HepG2 (cell line): ENCODE measurements around the gene HNF1B. TPM values are rescaled to one million over a fixed set of nuclear protein-coding genes. Genes with fewer than 3 reads are reported as not detected.
A peak's percentile ranks its signal among the peaks of the same experiment; 100 is the strongest.

Experiments used
- ARNTL ChIP-seq: sonication (generic); formaldehyde crosslinking; IDR thresholded peaks from 2 replicates; pipeline ENCODE4 v1.4.0; 2020; ENCODE audit warnings: mild to moderate bottlenecking, missing genetic modification reagents
- CREB1 ChIP-seq, 2 experiments: fragments of 450-650 bp in 1 of 2; IDR thresholded peaks; 2 replicates each; pipeline ENCODE4 v1.6.1; 2016 to 2017; ENCODE audit warnings: control low read depth in 1 of 2, mild to moderate bottlenecking in 1 of 2, missing compliant biosample characterization in 1 of 2, missing genetic modification characterization in 1 of 2
- ELF3 ChIP-seq: IDR thresholded peaks from 2 replicates; pipeline ENCODE4 v1.6.1; 2016; ENCODE audit warnings: missing genetic modification reagents, missing compliant biosample characterization
- FOXP4 ChIP-seq: sonication (generic); formaldehyde crosslinking; IDR thresholded peaks from 2 replicates; pipeline ENCODE4 v1.4.0; 2020; ENCODE audit warnings: missing genetic modification reagents
- MED1 ChIP-seq: sonication (generic); formaldehyde crosslinking; IDR thresholded peaks from 2 replicates; pipeline ENCODE4 v1.4.0; 2020; ENCODE audit warnings: missing genetic modification reagents
- MLX ChIP-seq: IDR thresholded peaks from 2 replicates; pipeline ENCODE4 v1.6.1; 2016
- PITX1 ChIP-seq: sonication (generic); formaldehyde crosslinking; IDR thresholded peaks from 2 replicates; pipeline ENCODE4 v1.5.1; 2020; ENCODE audit warnings: mild to moderate bottlenecking, missing genetic modification reagents
- SNAPC2 ChIP-seq: sonication (generic); formaldehyde crosslinking; IDR thresholded peaks from 2 replicates; pipeline ENCODE4 v1.8.1; 2022; ENCODE audit warnings: mild to moderate bottlenecking, missing genetic modification reagents
- STAG1 ChIP-seq: sonication (generic); formaldehyde crosslinking; IDR thresholded peaks from 2 replicates; pipeline ENCODE4 v1.4.0; 2020; ENCODE audit warnings: missing genetic modification reagents
- TBX2 ChIP-seq: sonication (generic); formaldehyde crosslinking; IDR thresholded peaks from 2 replicates; pipeline ENCODE4 v1.5.0; 2020; ENCODE audit warnings: missing genetic modification reagents, mild to moderate bottlenecking, borderline replicate concordance
- TEAD3 ChIP-seq: optimal IDR thresholded peaks from 2 replicates; pipeline ENCODE3; 2016; ENCODE audit warnings: borderline replicate concordance
- TFE3 ChIP-seq: IDR thresholded peaks from 2 replicates; pipeline ENCODE4 v1.6.1; 2016
- ZBTB25 ChIP-seq: IDR thresholded peaks from 2 replicates; pipeline ENCODE4 v1.6.1; 2018; ENCODE audit warnings: missing genetic modification reagents
- ZKSCAN8 ChIP-seq: IDR thresholded peaks from 2 replicates; pipeline ENCODE4 v1.6.1; 2016; ENCODE audit warnings: borderline replicate concordance, missing genetic modification reagents, missing compliant biosample characterization
- ZNF205 ChIP-seq: IDR thresholded peaks from 2 replicates; pipeline ENCODE4 v1.6.1; 2018; ENCODE audit warnings: missing biosample characterization, missing genetic modification reagents
- ZNF264 ChIP-seq: sonication (generic); formaldehyde crosslinking; IDR thresholded peaks from 2 replicates; pipeline ENCODE4 v1.4.0; 2020; ENCODE audit warnings: missing genetic modification reagents
- polyA plus RNA-seq, 8 experiments: library from polyadenylated mRNA; depleted of rRNA in 3 of 8; stranded (reverse) in 7 of 8; unstranded in 1 of 8; fragments of >200 nt; fragmentation: Illumina TruSeq in 4 of 8; extraction: Trizol in 4 of 8; gene quantifications; 2 replicates each; pipeline versions ENCODE4 v1.2.1 to v1.2.3, GENCODE V29; 2011 to 2016; ENCODE audit warnings: low read depth in 4 of 8, missing spikeins in 1 of 8, mixed read lengths in 1 of 8; ENCODE audit not compliant: insufficient read depth in 1 of 8
- total RNA-seq, 5 experiments: library from RNA; depleted of rRNA; stranded (reverse); fragments of >200 nt; fragmentation: Illumina TruSeq; extraction: Trizol; gene quantifications; 2 replicates each; pipeline ENCODE4 v1.2.3, GENCODE V29; 2016; ENCODE audit warnings: low read depth in 1 of 5
- TF ChIP-seq, protein P1 (sequence below): sonication (generic); formaldehyde crosslinking; IDR thresholded peaks from 2 replicates; pipeline ENCODE4 v1.5.0; 2020; ENCODE audit warnings: mild to moderate bottlenecking, missing genetic modification reagents, borderline replicate concordance

HNF1B gene
- total and polyA plus RNA-seq, 2 of the 13 experiments (the other 11 are each of a cell fraction or from before 2014, with no cell fraction given), result 1.9 to 5.3 TPM

- TF ChIP-seq ZKSCAN8 (CRISPR knock-in tag), result 0 out of 2 replicates have a peak, but pooled peaks have one; percentile 19
- TF ChIP-seq, protein P1, sequence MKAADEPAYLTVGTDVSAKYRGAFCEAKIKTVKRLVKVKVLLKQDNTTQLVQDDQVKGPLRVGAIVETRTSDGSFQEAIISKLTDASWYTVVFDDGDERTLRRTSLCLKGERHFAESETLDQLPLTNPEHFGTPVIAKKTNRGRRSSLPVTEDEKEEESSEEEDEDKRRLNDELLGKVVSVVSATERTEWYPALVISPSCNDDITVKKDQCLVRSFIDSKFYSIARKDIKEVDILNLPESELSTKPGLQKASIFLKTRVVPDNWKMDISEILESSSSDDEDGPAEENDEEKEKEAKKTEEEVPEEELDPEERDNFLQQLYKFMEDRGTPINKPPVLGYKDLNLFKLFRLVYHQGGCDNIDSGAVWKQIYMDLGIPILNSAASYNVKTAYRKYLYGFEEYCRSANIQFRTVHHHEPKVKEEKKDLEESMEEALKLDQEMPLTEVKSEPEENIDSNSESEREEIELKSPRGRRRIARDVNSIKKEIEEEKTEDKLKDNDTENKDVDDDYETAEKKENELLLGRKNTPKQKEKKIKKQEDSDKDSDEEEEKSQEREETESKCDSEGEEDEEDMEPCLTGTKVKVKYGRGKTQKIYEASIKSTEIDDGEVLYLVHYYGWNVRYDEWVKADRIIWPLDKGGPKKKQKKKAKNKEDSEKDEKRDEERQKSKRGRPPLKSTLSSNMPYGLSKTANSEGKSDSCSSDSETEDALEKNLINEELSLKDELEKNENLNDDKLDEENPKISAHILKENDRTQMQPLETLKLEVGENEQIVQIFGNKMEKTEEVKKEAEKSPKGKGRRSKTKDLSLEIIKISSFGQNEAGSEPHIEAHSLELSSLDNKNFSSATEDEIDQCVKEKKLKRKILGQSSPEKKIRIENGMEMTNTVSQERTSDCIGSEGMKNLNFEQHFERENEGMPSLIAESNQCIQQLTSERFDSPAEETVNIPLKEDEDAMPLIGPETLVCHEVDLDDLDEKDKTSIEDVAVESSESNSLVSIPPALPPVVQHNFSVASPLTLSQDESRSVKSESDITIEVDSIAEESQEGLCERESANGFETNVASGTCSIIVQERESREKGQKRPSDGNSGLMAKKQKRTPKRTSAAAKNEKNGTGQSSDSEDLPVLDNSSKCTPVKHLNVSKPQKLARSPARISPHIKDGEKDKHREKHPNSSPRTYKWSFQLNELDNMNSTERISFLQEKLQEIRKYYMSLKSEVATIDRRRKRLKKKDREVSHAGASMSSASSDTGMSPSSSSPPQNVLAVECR (CRISPR knock-in tag), result peak; percentile 16; the same call in 1 of the 2 replicates
- TF ChIP-seq SNAPC2 (CRISPR knock-in tag), result peak; percentile 56; the same call in 1 of the 2 replicates
- peak; percentile 66; the same call in 1 of the 2 replicates for TF ChIP-seq TFE3 (CRISPR knock-in tag)
- peak; percentile 16; the same call in 1 of the 2 replicates for TF ChIP-seq STAG1 (CRISPR knock-in tag)
- no peak for TF ChIP-seq CREB1 (IDR thresholded peaks at IDR 0.05)
- peak; percentile 77 for TF ChIP-seq CREB1 (CRISPR knock-in tag; IDR thresholded peaks at IDR 0.05)
- TF ChIP-seq FOXP4 (CRISPR knock-in tag), result peak; percentile 93
- TF ChIP-seq ZBTB25 (CRISPR knock-in tag), result no peak
- TF ChIP-seq ZNF205 (CRISPR knock-in tag), result 0 out of 2 replicates have a peak, but pooled peaks have one; percentile 26
- peak; percentile 76; the same call in 1 of the 2 replicates for TF ChIP-seq ARNTL
- peak; percentile 35; the same call in 1 of the 2 replicates for TF ChIP-seq ELF3 (CRISPR knock-in tag)
- TF ChIP-seq MED1 (CRISPR knock-in tag), result peak; percentile 82
- peak; percentile 76 for TF ChIP-seq MLX (CRISPR knock-in tag)
- peak; percentile 38 for TF ChIP-seq TEAD3 (CRISPR knock-in tag)
- TF ChIP-seq PITX1 (CRISPR knock-in tag), result 0 out of 2 replicates have a peak, but pooled peaks have one; percentile 47
- TF ChIP-seq TBX2 (CRISPR knock-in tag), result peak; percentile 79
- 0 out of 2 replicates have a peak, but pooled peaks have one; percentile 56 for TF ChIP-seq ZNF264 (CRISPR knock-in tag)
Measured at GRCh38 chr17:37683454-37683984, 61.3 kb downstream of the HNF1B start (continued).
